GM23338 (cell line): Measurements from ENCODE around the gene SORBS1. TPM values are rescaled to one million over a fixed set of nuclear protein-coding genes. Genes with fewer than 3 reads are reported as not detected.

Experiments
- ATAC-seq: fragments of 200-7000 bp; cut with Tn5 transposase; 3 replicates; pipeline ENCODE4 v1.9.1; 2020
- DNase-seq: peaks from one replicate; pipeline ENCODE4 v3.0.0-alpha.2; 2015; ENCODE audit warnings: low spot score
- H2AFZ ChIP-seq: fragments of 200-600 bp; sonication (generic); 2 replicates; pipeline ENCODE4 v1.8.0; 2016; ENCODE audit warnings: antibody characterized with exemption, mild to moderate bottlenecking, moderate library complexity
- H3F3A ChIP-seq: fragments of 200-600 bp; sonication (generic); replicated peaks from 2 replicates; pipeline ENCODE4 v1.8.0; 2017; ENCODE audit warnings: antibody characterized with exemption, mixed run types, low read depth
- H3K27ac ChIP-seq: fragments of 200-600 bp; sonication (generic); 2 replicates; pipeline ENCODE4 v1.6.1; 2016; ENCODE audit warnings: low read depth
- H3K27me3 ChIP-seq: fragments of 200-600 bp; sonication (generic); 2 replicates; pipeline ENCODE4 v1.8.0; 2016; ENCODE audit warnings: mild to moderate bottlenecking, mixed run types, moderate library complexity; ENCODE audit not compliant: insufficient read depth
- H3K36me3 ChIP-seq: fragments of 200-600 bp; sonication (generic); 2 replicates; pipeline ENCODE4 v1.8.0; 2016; ENCODE audit warnings: mild to moderate bottlenecking; ENCODE audit not compliant: insufficient read depth
- H3K4me1 ChIP-seq: fragments of 200-600 bp; sonication (generic); 2 replicates; pipeline ENCODE4 v1.8.0; 2016; ENCODE audit warnings: mild to moderate bottlenecking, moderate library complexity; ENCODE audit not compliant: insufficient read depth
- H3K4me2 ChIP-seq: fragments of 200-600 bp; sonication (generic); 2 replicates; pipeline ENCODE4 v1.7.1; 2017; ENCODE audit warnings: mixed run types
- H3K4me3 ChIP-seq: fragments of 200-600 bp; sonication (generic); 2 replicates; pipeline ENCODE4 v1.6.1; 2016; ENCODE audit warnings: mixed run types
- H3K79me2 ChIP-seq: fragments of 200-600 bp; sonication (generic); replicated peaks from 2 replicates; pipeline ENCODE4 v1.8.0; 2017; ENCODE audit warnings: mild to moderate bottlenecking; ENCODE audit not compliant: insufficient read depth
- H3K9me2 ChIP-seq: fragments of 200-600 bp; sonication (generic); 2 replicates; pipeline ENCODE4 v1.8.0; 2017; ENCODE audit not compliant: insufficient read depth
- H4K20me1 ChIP-seq: fragments of 200-600 bp; sonication (generic); replicated peaks from 2 replicates; pipeline ENCODE4 v1.8.0; 2017; ENCODE audit warnings: mild to moderate bottlenecking; ENCODE audit not compliant: insufficient read depth
- H3K27ac Mint-ChIP-seq: 2 replicates; pipeline ENCODE4 v1.8.0; 2020; ENCODE audit warnings: inconsistent platforms, mild to moderate bottlenecking, moderate library complexity, mixed read lengths
- H3K27me3 Mint-ChIP-seq: 3 replicates; pipeline ENCODE4 v1.8.0; 2022; ENCODE audit warnings: low read depth, mild to moderate bottlenecking, moderate library complexity, mixed read lengths, inconsistent platforms; ENCODE audit not compliant: insufficient read depth, poor library complexity
- H3K36me3 Mint-ChIP-seq: 3 replicates; pipeline ENCODE4 v1.8.0; 2021; ENCODE audit warnings: low read depth, mild to moderate bottlenecking, inconsistent platforms, moderate library complexity, mixed read lengths
- H3K4me1 Mint-ChIP-seq: 3 replicates; pipeline ENCODE4 v1.8.0; 2020; ENCODE audit warnings: mild to moderate bottlenecking, inconsistent platforms, mixed read lengths
- H3K4me3 Mint-ChIP-seq: 3 replicates; pipeline ENCODE4 v1.8.0; 2021; ENCODE audit warnings: moderate library complexity, mild to moderate bottlenecking, inconsistent platforms, mixed read lengths
- H3K9me3 Mint-ChIP-seq: 3 replicates; pipeline ENCODE4 v1.8.0; 2020; ENCODE audit warnings: moderate library complexity, mild to moderate bottlenecking, inconsistent platforms, mixed read lengths
- CREB1 ChIP-seq: fragments of 250-450 bp; sonication (Bioruptor Pico); IDR thresholded peaks from 2 replicates; pipeline ENCODE4 v1.5.0; 2020; ENCODE audit warnings: low read depth, mild to moderate bottlenecking, moderate library complexity
- CTCF ChIP-seq, 2 experiments: fragments of 200-600 bp in 1 of 2; sonication (generic) in 1 of 2; conservative IDR thresholded peaks; 2 replicates each; pipeline versions ENCODE4 v1.5.1 to v1.6.1; 2016 to 2017; ENCODE audit warnings: antibody characterized with exemption in 2 of 2, low read depth in 2 of 2, mild to moderate bottlenecking in 2 of 2, moderate library complexity in 1 of 2
- EZH2 ChIP-seq: fragments of 200-600 bp; sonication (generic); IDR thresholded peaks from one replicate; pipeline ENCODE4 v1.8.0; 2017; ENCODE audit warnings: antibody characterized with exemption, mild to moderate bottlenecking, low read depth; ENCODE audit not compliant: unreplicated experiment
- EZH2phosphoT487 ChIP-seq: fragments of 200-600 bp; sonication (generic); IDR thresholded peaks from one replicate; pipeline ENCODE4 v1.8.1; 2018; ENCODE audit warnings: antibody characterized with exemption; ENCODE audit not compliant: unreplicated experiment
- JUNB ChIP-seq: IDR thresholded peaks from one replicate; pipeline ENCODE4 v1.6.1; 2016; ENCODE audit warnings: antibody characterized with exemption; ENCODE audit not compliant: unreplicated experiment
- NANOG ChIP-seq: IDR thresholded peaks from 2 replicates; pipeline ENCODE4 v1.6.1; 2016; ENCODE audit warnings: antibody characterized with exemption, borderline replicate concordance
- POLR2AphosphoS5 ChIP-seq: IDR thresholded peaks from 2 replicates; pipeline ENCODE4 v1.6.1; 2016; ENCODE audit warnings: antibody characterized with exemption, low read depth
- REST ChIP-seq: IDR thresholded peaks from one replicate; pipeline ENCODE4 v1.6.1; 2018; ENCODE audit warnings: antibody characterized with exemption; ENCODE audit not compliant: unreplicated experiment
- STAT1 ChIP-seq: IDR thresholded peaks from one replicate; pipeline ENCODE4 v1.6.1; 2016; ENCODE audit warnings: antibody characterized with exemption; ENCODE audit not compliant: unreplicated experiment
- ZNF114 ChIP-seq: fragments of 250-450 bp; sonication (Bioruptor Pico); IDR thresholded peaks from 2 replicates; pipeline ENCODE4 v1.5.0; 2020; ENCODE audit warnings: mild to moderate bottlenecking, moderate library complexity
- ZNF331 ChIP-seq: fragments of 250-450 bp; sonication (Bioruptor Pico); IDR thresholded peaks from 2 replicates; pipeline ENCODE4 v1.5.0; 2020; ENCODE audit warnings: low read depth, mild to moderate bottlenecking, moderate library complexity
- ZNF462 ChIP-seq: fragments of 250-450 bp; sonication (Bioruptor Pico); IDR thresholded peaks from 2 replicates; pipeline ENCODE4 v1.5.0; 2020; ENCODE audit warnings: mild to moderate bottlenecking, moderate library complexity
- polyA plus RNA-seq: library from polyadenylated mRNA; unstranded; fragments of >200 nt; fragmentation: Nextera tagmentation; extraction: Ambion mirVana; gene quantifications from 2 replicates; pipeline ENCODE4 v1.2.1, GENCODE V29; 2016
- total RNA-seq: library from RNA; depleted of rRNA; stranded (reverse); fragments of >200 nt; shearing (Covaris generic); gene quantifications from 2 replicates; pipeline ENCODE4 v1.2.3, GENCODE V29; 2014
- TF ChIP-seq, protein P1 (sequence below): IDR thresholded peaks from 2 replicates; pipeline ENCODE4 v1.6.1; 2016; ENCODE audit warnings: antibody characterized with exemption

The SORBS1 gene
- total and polyA plus RNA-seq, 2 experiments from 2014 or later, result 47.7 to 51.5 TPM

DNA sequence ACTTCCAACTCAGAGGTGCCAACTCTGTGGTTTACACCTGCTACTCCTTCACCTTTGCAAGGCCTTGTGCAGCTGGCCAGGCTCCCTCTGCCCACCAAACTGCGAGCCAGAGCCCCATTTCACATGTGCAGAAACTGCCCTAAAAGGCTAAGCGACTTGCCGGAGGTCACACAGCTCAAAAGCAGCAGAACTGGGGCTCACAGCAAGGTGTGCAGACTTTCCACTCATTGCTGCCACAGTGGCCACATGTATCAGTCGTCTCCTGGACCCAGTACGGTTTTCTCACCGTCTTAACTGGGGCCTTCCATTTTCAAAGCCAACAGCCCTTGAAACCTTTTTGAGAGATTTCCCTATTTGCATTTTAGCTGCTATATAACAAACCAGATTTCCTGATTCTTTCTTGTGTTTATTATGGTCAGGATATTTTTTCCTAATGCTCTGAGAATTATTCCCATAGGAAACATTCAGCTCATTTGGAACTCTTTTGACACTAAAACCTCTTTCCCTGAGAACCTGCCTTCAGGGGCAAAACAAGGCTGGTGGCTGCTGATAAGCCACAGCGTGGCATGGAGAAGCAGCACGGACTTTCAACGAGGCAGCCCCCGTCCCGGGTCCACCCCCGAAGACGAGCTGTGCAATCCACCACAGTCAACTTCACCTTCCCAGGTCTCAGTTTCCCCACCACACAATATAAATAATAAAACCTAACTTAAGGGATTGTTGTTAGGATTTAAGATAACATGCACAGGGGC lies 29.9 kb downstream of the SORBS1 start:
- DNase-seq, result no peak
- TF ChIP-seq, protein P1, sequence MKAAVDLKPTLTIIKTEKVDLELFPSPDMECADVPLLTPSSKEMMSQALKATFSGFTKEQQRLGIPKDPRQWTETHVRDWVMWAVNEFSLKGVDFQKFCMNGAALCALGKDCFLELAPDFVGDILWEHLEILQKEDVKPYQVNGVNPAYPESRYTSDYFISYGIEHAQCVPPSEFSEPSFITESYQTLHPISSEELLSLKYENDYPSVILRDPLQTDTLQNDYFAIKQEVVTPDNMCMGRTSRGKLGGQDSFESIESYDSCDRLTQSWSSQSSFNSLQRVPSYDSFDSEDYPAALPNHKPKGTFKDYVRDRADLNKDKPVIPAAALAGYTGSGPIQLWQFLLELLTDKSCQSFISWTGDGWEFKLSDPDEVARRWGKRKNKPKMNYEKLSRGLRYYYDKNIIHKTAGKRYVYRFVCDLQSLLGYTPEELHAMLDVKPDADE, result no peak
- TF ChIP-seq EZH2 (no peak), ZNF462 (CRISPR knock-in tag) (no peak), POLR2AphosphoS5 (no peak), REST (no peak), EZH2phosphoT487 (no peak), CTCF (conservative IDR thresholded peaks at IDR 0.05; ENCODE audit: low read depth in 2 of 2) (no peak), CREB1 (no peak), ZNF331 (CRISPR knock-in tag) (no peak), NANOG (no peak), ZNF114 (CRISPR knock-in tag) (no peak), JUNB (no peak), STAT1 (no peak)
- Mint-ChIP-seq H3K4me3 (no peak overlapping the region), H3K27ac (no peak overlapping the region), H3K36me3 (no peaks in the 10 kb centered on the region), H3K4me1 (peaks cover 30% of the 10 kb centered on the region), H3K9me3 (no peaks in the 10 kb centered on the region), H3K27me3 (no peaks in the 10 kb centered on the region)
- Histone ChIP-seq H4K20me1 (peaks cover 19% of the 10 kb centered on the region), H2AFZ (no peak overlapping the region), H3K27ac (no peak overlapping the region), H3K36me3 (no peaks in the 10 kb centered on the region), H3K4me3 (no peak overlapping the region), H3K27me3 (no peaks in the 10 kb centered on the region), H3K4me2 (no peak overlapping the region), H3K4me1 (peaks cover 38% of the 10 kb centered on the region), H3K9me2 (peaks cover 7% of the 10 kb centered on the region; the same call in 1 of the 2 replicates), H3F3A (0 out of 2 replicates have a peak, but pooled peaks cover 2% of the 10 kb centered on the region), H3K79me2 (peaks cover 88% of the 10 kb centered on the region)
- no peak for ATAC-seq
